ENCODE results near the gene LRMDA.
A peak's percentile ranks its signal among the peaks of the same experiment; 100 is the strongest.

LRMDA gene

DNA sequence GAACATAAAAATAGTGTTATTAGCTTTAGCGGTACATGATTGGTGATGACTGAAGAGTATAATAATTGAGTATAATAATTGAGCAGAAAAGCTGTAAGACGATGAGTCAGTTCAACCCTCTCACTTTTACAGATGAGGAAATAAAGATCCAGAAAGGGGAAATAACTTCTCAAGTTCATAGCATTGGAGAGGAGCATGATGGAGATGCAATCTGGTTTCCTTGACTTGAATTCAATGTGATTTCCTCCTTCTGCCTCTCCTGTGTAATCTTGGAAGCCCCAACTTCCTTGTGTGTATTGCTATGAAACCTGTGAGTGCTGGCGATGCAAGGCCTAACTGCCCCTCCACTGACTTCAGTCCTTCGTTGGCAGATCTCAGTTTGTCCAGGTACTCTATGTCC, 265.1 kb downstream of the LRMDA start:
- no peak for FAIRE-seq
- no peak for DNase-seq (ENCODE audit: low spot score)

DNA sequence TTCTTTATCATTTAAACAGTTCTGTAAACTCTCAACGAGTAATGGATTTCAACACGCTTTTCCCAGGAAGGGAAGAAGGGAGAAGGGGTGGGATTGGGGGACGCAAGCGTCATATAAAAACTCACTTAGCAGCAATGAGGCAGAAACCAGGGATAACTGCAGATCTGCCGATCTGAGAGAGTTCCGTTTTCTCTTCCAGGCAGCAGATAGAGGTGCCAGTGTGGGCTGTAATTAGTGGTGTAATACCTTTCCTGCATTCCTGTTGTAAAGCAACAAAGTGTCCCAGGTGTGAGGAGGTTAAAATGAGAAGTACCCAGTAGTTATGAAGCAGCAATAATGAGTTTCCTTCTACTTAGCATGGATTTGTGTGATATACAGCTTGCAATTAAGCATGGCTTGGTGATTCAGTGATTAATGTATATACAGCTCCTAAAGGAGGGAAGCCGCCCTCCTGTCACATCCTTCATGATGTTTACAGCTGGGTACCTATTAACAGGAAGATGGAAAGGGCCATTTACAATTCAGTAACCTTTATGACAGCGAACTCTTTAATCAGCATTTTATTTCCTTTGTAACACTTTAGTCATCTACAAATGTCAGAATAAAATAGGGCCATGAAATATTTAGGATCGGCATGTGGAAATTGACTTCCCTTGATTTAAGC, 271.9 kb downstream of the LRMDA start:
- no peak for FAIRE-seq
- DNase-seq (ENCODE audit: low spot score): no peak

DNA sequence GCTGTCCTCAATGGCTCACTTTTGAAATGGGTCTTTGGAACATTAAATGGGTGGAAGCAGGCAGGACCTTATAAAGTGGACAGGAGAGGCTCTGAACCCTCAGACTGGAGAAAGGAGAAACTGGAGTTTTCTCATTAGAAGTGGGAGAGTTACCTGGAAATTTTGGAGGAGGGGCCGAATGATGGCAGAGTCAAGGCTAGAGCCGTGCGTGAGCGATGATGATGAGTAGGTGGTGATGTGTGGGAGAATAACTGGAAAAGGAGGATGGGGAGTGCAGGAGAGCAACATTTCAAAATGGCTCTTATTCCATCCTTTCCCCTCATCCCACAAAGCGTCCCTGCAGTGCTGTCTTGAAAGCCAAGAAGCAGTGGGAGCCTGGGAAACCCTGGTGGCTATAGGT, 274.0 kb downstream of the LRMDA start:
- FAIRE-seq (no peak), DNase-seq (ENCODE audit: low spot score) (no peak)

DNA sequence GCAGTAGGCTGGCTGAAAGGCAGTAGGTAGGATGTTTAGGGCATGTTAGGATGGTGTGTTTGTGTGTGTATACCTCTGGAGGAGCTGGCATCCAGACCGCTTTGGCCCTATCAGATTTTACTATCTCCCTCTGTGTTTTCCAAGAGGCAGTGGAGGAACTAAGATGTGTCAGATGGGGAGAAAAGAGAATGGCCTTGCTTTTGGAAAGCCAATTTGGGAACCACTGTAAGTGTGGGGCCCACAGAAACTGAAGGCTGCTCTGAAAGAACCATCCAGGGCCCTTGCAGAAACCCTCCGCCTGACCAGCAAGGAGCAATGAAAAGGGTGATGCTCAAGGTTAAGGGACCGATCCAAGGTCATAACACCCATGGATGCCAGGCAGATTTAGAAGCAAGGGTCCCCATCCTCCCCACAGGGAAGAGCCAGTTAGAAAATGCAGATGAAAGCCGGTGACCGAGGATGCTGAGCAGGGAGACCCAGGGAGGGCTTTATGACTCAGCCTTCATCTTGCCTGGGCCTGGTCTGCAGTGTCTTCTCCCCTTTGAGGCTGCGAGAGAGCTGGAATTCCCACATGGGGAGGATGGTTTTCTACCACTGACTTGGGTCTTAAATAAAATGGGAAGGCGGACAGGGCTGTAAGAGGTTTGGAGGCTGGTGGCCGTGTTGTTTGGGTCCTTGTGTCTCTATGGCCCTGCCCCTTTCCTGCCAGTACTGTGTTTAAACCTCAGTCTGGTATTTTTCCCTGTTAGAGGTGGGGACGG, 275.8 kb downstream of the LRMDA start:
- FAIRE-seq (peak; percentile 46), DNase-seq (ENCODE audit: low spot score) (no peak)

DNA sequence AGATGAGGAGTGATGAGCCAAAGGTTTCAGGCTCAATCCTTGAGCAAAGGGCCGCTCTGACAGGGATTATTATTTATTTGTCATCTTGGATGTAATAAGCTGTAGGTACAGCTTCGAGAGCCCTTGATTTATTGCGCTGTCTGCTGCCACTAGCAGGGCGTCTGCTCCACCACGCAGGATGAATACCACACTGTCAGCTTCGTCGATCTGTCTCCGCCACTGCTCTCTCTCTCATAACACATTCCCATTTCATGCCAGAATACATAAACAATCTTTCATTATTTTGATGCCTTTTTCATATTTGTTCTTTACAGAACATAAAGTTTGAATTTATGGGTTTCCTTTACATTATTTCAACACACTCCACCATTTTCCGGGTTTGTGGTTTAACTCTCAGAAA, 276.6 kb downstream of the LRMDA start:
- peak; percentile 28 for DNase-seq (ENCODE audit: low spot score)
- FAIRE-seq: peak; percentile 37

DNA sequence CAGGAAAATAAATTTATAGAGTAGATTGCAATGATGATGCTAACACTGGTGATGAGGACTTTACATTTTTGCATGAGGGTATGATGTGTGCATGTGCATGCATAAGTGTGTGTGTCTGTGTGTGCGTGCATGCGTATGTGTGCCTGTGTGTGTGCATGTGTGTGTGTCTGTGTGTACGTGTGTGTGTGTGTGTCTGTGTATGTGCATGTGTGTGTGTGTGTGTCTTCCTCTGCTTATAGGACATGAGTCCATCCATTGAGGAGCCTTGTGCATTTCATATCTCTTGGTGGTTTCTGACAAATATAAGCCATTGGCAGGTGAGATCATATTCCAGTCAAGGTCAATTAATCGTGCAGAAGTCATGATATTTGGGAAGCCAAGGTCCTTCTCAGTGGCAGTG, 277.8 kb downstream of the LRMDA start:
- FAIRE-seq (peak; percentile 84), DNase-seq (ENCODE audit: low spot score) (no peak)

DNA sequence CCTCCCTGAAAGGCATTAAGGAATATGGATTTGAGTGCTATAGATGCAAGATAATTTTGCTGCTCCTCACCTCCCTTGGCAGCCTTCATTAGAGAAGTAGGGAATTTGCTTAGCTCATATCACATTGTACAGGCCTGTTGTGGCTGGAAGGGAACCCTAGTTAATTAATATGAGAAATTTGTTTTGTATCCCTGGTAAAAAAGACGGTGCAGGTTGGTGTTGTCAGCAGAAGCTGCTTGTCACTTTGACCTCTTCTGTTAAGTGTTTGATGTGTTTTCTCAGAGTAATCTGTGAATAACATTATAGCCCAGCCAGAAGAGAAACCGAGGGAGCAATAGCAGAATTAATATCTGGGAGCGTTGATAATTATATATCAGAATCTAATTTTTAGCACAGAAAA, 278.4 kb downstream of the LRMDA start:
- DNase-seq (ENCODE audit: low spot score) (no peak), FAIRE-seq (no peak)

DNA sequence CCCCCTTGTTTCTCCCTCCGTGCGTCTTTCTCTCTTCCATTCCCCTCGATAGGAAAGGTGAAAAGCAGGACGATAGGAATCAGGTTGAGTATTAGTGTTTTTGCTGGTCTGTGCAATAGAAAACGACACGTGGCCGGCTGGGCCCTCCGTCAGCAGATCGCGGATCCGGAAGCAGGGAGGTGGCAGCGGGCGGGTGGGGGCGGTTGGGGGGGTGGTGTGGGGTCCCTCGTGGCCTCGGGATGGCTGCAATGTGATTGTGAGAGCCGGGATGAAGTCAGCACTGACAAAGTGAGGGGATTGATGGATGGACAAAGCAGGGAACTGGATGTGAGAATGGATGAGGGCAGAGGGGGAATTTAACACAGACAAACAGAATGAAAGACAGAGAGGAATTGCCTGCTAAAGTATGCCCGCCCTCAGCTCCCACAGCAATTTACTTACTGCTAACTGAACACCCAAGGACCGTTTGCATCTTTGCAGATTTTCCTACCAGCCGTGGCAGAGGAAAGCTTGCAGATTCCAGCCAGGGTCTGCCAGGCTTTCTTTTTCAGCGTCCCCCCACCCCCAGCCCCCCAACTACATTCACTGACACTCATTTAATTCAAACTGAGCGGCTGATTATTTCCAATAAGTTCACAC, 280.9 kb downstream of the LRMDA start:
- FAIRE-seq: no peak
- no peak for DNase-seq (ENCODE audit: low spot score)

DNA sequence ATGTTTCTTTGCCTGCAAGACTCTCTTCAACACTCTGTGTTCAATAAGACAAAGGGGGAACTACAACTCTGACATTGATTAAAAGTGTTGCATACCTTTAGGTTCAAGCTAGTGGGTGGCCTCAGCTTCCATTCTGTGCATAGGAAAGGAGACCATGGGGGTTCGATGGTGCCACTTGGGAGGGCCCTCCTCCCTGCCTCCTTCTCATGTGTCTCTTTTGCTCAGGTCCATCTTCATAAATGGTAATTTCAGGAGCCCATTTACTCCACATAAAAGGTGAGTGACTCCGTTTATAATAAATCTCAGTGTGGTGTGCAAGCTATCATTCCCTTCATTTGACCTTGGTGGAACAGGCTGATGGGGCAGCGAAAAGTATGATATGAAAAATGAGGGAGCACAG, 285.1 kb downstream of the LRMDA start:
- no peak for FAIRE-seq
- no peak for DNase-seq (ENCODE audit: low spot score)

DNA sequence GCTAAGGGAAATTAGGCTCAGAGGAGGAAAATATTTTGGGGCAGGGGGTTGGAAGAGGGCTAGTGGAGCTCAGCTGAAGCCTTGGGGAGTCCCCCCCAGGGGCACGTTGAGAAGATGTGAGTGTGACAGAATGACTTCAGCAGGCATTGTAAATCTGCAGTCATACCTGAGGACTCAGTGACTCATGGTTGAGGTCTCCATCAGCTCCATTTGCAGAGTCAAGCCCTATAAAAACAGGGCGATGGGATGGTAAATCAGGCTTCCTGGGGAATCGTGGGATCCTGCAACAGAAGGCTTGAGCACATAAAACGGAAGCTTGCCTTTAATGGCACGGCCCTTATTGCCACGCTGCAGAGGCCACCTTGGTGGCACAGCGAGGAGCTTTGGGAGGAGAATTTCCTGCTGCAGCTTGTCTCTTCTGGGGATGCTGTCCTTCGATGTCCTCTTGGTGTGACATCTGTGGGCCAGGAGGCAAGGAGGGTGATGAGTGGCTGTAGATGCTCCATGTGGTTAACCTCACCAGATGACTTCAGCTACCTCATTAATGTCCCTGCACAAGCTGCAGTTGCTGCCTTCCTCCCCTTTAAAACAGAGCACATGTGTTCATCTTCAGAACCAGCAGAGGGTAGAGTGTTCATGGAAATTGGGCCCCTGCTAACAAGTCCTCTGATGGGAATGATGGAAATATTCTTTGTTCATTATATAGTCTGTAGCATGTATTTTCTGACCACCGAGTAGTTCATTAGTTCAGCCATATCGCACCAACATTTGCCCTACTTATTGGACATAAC, 285.9 kb downstream of the LRMDA start:
- FAIRE-seq (no peak), DNase-seq (ENCODE audit: low spot score) (no peak)

DNA sequence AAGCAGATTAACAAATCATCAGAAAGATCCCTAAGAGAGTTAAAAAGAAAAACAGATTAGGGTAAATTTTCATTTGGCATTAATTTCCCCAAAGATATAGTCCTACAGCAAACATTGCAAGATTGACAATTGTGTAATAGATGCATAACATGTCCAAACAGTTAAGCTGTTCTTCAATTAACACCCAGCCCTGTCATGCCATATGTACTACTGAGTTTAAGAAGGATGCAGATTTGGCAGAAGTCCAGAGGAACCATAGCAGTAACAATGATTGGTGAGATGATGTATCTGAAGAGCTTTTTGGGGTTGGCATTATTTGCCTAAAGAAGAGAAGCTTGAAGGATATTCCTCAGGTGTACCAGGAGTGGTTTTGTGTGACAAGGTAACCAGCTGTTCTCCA, 287.6 kb downstream of the LRMDA start:
- FAIRE-seq: no peak
- DNase-seq (ENCODE audit: low spot score): no peak

DNA sequence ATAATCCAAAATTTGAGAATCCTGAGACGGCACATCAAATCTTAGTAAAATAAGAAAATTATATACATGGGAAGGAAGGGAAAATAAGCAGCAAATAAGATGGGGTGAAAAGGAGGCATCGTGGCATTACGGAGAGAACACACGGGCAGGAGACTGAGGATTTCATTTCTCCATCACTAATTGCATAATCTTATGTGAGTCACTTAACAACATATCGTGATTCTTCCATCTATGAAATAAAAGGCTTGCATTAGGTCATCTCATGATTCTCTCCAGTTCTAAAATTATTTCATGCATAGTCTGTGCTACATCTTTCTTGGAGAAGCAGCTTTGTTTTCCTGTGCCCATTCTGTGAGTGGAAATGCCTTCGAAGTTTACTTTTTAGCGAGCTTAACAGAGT, 288.7 kb downstream of the LRMDA start:
- DNase-seq (ENCODE audit: low spot score) (no peak), FAIRE-seq (no peak)

DNA sequence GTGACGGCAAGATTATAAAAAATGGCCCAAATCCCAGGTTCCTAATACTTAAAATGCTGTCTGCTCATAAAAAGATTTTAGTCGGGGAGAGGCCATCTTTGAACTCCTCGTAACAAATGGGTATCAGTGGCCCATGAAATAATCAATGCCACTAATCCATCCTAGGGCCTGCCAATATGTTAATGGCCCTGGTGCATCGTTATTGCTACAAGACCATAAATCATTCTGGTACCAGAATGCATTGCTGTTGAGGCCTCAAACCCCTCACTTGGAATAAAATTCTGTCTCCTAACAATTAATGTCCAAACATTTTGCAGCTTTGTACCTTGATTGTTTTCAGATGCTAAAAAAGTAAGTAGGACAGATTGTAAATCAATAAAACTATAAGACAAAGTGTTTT, 290.6 kb downstream of the LRMDA start:
- DNase-seq (ENCODE audit: low spot score) (no peak), FAIRE-seq (no peak)

DNA sequence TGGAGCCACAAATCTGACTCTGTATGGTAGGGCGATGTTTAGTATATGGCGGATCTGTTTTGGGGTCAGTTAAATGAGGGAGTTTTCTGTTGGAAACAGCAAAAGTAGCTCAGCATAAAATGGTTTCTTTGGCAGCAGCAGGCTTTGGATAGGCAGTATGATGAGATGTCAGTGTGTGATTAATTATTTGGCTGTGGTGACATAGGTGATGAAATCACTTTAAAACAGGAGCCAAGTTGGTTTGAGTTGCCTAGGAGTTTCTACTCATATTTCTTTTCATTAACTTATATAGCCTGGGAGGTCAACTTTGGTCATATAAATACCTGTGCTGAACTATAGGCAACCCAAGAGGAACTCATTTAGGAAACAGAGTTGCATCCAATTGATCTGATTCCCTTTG, 291.2 kb downstream of the LRMDA start:
- DNase-seq (ENCODE audit: low spot score): no peak
- no peak for FAIRE-seq

DNA sequence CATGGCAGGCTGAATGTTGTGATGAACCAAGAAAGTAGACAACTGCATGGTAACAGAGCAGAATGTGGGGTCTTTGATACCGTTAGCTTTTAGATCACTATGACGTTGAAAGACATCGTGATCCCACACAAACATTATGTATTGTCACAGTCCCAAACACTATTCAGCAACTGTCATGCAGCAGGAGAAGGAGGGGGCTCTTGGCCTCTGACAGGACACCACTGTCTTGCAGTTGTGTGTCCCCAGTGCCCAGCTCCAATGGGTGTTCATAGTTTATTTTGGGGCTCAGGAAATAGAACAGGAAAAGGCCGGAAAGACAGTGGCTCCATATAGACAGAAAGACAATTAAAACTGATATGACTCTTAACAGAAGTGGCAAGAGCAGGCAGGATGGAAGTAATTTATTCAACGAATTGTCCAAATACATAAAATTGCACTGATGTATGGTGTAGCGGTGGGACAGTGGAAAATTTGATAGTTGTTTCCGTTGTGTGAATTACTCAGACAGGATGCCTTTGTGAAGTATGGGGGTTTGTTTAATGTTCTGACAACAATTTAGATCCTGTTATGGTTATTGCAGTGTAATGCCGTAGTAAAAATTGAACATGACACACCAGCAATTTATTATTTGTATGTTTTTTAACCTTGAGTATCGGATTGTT, 292.0 kb downstream of the LRMDA start:
- DNase-seq (ENCODE audit: low spot score) (no peak), FAIRE-seq (no peak)

DNA sequence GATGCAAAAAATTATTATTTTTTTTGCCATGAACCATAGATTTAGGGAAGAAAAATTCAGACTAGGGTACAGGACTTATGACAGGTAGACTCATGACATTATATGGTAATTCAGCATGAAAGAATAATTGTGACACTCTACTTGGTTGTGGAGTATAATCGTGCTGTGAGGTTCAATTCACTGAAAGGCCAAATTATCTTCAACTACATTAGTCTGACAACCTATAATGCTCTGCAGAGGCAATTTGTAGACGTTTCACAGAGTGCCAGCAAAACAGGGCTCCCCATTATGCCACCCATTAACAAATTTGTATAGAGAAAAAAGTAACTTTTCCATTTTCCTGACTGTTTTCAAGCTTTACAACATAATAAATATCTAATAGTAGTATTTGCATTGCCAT, 292.6 kb downstream of the LRMDA start:
- DNase-seq (ENCODE audit: low spot score) (no peak), FAIRE-seq (no peak)

DNA sequence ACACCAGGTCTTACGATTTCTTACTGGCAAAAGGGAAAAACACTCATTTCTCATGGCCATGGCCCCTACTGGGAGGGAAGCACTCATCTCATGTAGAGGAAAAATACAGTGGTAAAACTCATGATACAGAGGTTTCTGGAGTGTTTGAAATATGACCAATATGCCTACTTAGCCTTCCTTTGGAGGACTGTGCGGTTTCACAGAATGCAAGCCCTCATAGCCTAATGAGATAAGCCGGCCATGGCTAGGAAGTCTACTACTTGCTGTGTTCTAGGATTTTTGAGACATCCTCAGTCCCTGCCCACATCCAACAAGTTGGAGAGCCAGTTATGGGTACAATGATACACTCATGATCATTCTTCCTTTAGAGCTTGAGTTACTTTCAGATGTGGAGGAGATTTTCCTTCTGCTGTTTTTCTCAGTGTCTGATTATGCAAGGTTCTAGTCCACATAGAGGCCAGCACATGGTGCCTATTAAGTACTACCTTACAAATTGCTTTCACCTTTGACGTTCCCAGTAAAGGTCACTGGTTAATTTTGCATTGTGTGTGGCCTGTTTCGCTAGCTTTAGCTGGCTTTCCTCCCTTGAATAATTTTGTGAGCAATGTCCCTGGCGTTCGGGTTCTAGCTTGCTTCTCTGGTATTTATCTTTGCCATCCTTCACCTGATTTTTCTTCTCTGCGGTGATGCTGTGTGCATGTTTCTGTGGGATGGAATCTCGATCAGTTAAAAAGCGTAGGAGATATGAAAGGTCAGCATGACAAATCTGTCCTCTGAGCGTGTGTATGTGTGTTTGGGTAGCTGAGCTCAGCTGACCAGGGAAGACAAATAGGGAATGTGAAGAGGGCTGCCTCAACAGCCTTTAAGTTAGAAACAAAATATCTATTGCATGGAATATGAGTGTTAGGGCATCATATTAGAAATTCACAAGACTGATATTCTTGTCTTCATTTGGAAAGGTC, 295.4 kb downstream of the LRMDA start:
- no peak for FAIRE-seq
- no peak for DNase-seq (ENCODE audit: low spot score)

DNA sequence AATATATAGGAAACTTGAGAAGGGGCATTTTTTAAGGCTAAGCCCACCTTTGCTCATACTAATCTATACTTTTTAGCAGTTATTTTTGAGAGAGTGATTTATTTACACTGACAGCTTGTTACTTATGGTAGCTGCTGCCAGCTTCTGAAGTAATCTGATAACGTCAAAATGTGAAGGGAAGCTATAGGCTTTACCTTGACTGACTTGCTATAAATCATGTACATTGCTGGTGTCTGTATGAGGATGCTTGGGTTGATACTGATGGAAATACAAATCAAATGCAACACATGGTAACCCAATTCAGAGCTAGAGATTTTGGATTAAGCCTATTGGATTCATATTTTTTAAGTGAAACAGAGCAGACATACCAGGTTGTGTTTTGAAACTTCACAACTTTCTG, 299.4 kb downstream of the LRMDA start:
- FAIRE-seq: no peak
- no peak for DNase-seq (ENCODE audit: low spot score)

DNA sequence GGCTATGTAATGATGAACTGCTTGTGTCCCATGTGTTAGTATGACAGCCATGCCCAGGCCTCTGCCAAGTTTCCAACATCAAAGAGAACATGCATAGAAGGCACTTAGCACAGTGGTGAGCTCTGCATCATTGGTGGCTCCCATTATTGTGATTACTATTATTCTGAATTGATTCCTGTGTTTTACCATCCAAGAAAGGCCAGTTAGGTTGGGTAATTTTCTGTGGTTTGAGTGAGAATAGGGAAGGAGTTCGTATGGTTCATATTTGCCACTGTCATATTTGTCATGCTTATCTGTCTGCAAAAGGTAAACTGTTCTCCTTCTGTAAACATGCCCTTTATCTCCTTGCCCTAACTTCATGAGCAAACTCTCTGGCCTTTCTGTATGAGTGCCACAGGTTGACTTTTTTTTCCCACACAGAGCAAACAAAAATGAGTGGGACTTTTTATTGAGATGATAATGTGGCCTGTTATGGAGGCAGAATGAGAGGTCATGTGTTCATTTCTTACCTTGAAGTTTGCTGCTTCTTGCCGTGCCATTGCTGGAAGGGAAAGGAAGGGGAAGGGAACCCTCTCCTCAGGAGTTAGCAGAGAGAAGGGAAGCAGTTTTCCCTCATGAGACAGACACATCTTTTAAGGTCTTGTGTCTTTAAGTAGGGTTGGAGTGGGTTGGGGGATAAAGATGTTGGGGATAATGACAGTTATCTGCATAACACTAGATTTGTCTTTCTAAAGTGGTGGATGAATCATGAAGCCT, 301.9 kb downstream of the LRMDA start:
- FAIRE-seq: no peak
- DNase-seq (ENCODE audit: low spot score): no peak

Data from urothelium cell line (cell line).